B cell (primary cell): ENCODE data around the gene ASH1L. TPM values are rescaled to one million over a fixed set of nuclear protein-coding genes. Genes with fewer than 3 reads are reported as not detected.

Experiments
- ATAC-seq: fragments of 200-7000 bp; cut with Tn5 transposase; one replicate; pipeline ENCODE4 v1.10.0; 2021; ENCODE audit warnings: low read depth, mild to moderate bottlenecking, moderate number of reproducible peaks, moderate library complexity
- CTCF ChIA-PET: fragments of 350-600 bp; sonication (Branson Sonifier 250); formaldehyde crosslinking; loops from one replicate; lab custom pipeline; 2021; ENCODE audit warnings: antibody characterized with exemption, inconsistent platforms; lab: Charles Lee
- POLR2A ChIA-PET: fragments of 350-600 bp; sonication (Branson Sonifier 250); formaldehyde crosslinking; loops from one replicate; lab custom pipeline; 2021; ENCODE audit warnings: antibody characterized with exemption; lab: Charles Lee
- DNase-seq: peaks from one replicate; pipeline ENCODE4 v3.0.0; 2013
- H2AFZ ChIP-seq: 2 replicates; pipeline ENCODE4 v1.6.1; 2012; ENCODE audit warnings: mild to moderate bottlenecking, low read depth, low read length; ENCODE audit not compliant: insufficient read depth, poor library complexity, severe bottlenecking
- H3K27ac ChIP-seq, 2 donors: 1 replicate in 1 of 2; 2 replicates in 1 of 2; pipeline ENCODE4 v1.5.1; 2012 to 2013; ENCODE audit warnings: low read length in 2 of 2, mild to moderate bottlenecking in 2 of 2, moderate library complexity in 1 of 2
- H3K27me3 ChIP-seq, 4 experiments: fragments of 200-600 bp in 1 of 4; sonication (generic) in 1 of 4; replicated peaks in 1 of 4; 1 replicate in 2 of 4; 2 replicates in 2 of 4; pipeline versions ENCODE4 v1.6.1 to v1.7.0; 2013 to 2016; ENCODE audit warnings: low read length in 3 of 4, mild to moderate bottlenecking in 2 of 4, mixed read lengths in 1 of 4, moderate library complexity in 1 of 4; ENCODE audit not compliant: insufficient read depth in 4 of 4, control insufficient read depth in 3 of 4; ENCODE audit errors: control extremely low read depth in 1 of 4
- H3K36me3 ChIP-seq, 2 experiments: replicated peaks in 1 of 2; 1 replicate in 1 of 2; 2 replicates in 1 of 2; pipeline versions ENCODE4 v1.6.1 to v1.7.1; 2013; ENCODE audit warnings: low read length in 1 of 2; ENCODE audit not compliant: insufficient read depth in 2 of 2, control insufficient read depth in 1 of 2; ENCODE audit errors: control extremely low read depth in 1 of 2, extremely low read depth in 1 of 2
- H3K4me1 ChIP-seq, 2 donors: fragments of 200-600 bp in 1 of 2; sonication (generic) in 1 of 2; 1 replicate in 1 of 2; 2 replicates in 1 of 2; pipeline versions ENCODE4 v1.5.1 to v1.6.1; 2013 to 2017; ENCODE audit warnings: low read length in 2 of 2; ENCODE audit not compliant: control insufficient read depth in 2 of 2, insufficient read depth in 2 of 2
- H3K4me2 ChIP-seq: replicated peaks from 2 replicates; pipeline ENCODE3; 2012; ENCODE audit warnings: mild to moderate bottlenecking, low read depth, low read length; ENCODE audit not compliant: poor library complexity, severe bottlenecking
- H3K4me3 ChIP-seq, 5 experiments: fragments of 200-600 bp in 1 of 5; sonication (generic) in 1 of 5; 1 replicate in 3 of 5; 2 replicates in 2 of 5; pipeline versions ENCODE4 v1.5.1 to v1.7.0; 2011 to 2016; ENCODE audit warnings: low read length in 4 of 5, mild to moderate bottlenecking in 4 of 5, low read depth in 2 of 5, control low read depth in 1 of 5, moderate library complexity in 1 of 5; ENCODE audit not compliant: insufficient read depth in 1 of 5; ENCODE audit errors: control extremely low read depth in 1 of 5, extremely low read depth in 1 of 5
- H3K79me2 ChIP-seq: fragments of 200-600 bp; sonication (generic); one replicate; pipeline ENCODE4 v1.6.0; 2016; ENCODE audit warnings: low read length; ENCODE audit not compliant: control insufficient read depth, insufficient read depth
- H3K9ac ChIP-seq: fragments of 200-600 bp; sonication (generic); 2 replicates; pipeline ENCODE4 v1.6.1; 2017; ENCODE audit warnings: mild to moderate bottlenecking, low read length, moderate library complexity
- H3K9me3 ChIP-seq, 3 donors: one replicate each; pipeline versions ENCODE4 v1.6.1 to v1.7.1; 2013; ENCODE audit warnings: low read length in 2 of 3; ENCODE audit not compliant: control insufficient read depth in 2 of 3, insufficient read depth in 1 of 3; ENCODE audit errors: control extremely low read depth in 1 of 3
- H4K20me1 ChIP-seq: 2 replicates; pipeline ENCODE4 v1.6.0; 2012; ENCODE audit warnings: mild to moderate bottlenecking, low read length; ENCODE audit not compliant: insufficient read depth, control insufficient read depth, poor library complexity, severe bottlenecking
- H3K27ac Mint-ChIP-seq: one replicate; pipeline ENCODE4 v1.8.0; 2021; ENCODE audit warnings: mixed read lengths
- H3K27me3 Mint-ChIP-seq: one replicate; pipeline ENCODE4 v1.8.0; 2021; ENCODE audit warnings: mixed read lengths
- H3K4me1 Mint-ChIP-seq: one replicate; pipeline ENCODE4 v1.8.0; 2021; ENCODE audit warnings: mixed read lengths
- H3K4me3 Mint-ChIP-seq: one replicate; pipeline ENCODE4 v1.8.0; 2021; ENCODE audit warnings: mixed read lengths
- H3K9me3 Mint-ChIP-seq: one replicate; pipeline ENCODE4 v1.8.0; 2022; ENCODE audit warnings: mixed read lengths; ENCODE audit not compliant: insufficient read depth
- EZH2 ChIP-seq: IDR thresholded peaks from 2 replicates; pipeline ENCODE4 v1.6.1; 2012; ENCODE audit warnings: borderline replicate concordance, low read depth, mild to moderate bottlenecking, moderate library complexity, low read length; ENCODE audit not compliant: insufficient read depth, poor library complexity, severe bottlenecking
- WGBS: methylation state at CpG from one replicate; pipeline ENCODE4 v1.1.5; 2013; ENCODE audit warnings: missing lambda C conversion rate; ENCODE audit not compliant: insufficient coverage; 5-methylcytosine and 5-hydroxymethylcytosine counted together
- intact Hi-C: fragments of 100-400 bp; cut with micrococcal nuclease; formaldehyde crosslinking; loops from one replicate; pipeline ENCODE4 v1.10.0; 2022
- polyA plus RNA-seq: library from polyadenylated mRNA; depleted of rRNA; stranded (reverse); fragments of >200 nt; gene quantifications from 2 replicates; pipeline ENCODE4 v1.2.3, GENCODE V29; 2012
- total RNA-seq, 2 donors: library from RNA; stranded (reverse); fragments of 120-200 nt in 1 of 2; gene quantifications; 1 replicate in 1 of 2; 2 replicates in 1 of 2; pipeline versions ENCODE4 v1.2.3 to v1.2.4, GENCODE V29; 2013 to 2022
- TF ChIP-seq, protein P1 (sequence below): fragments of 200-600 bp; IDR thresholded peaks from one replicate; pipeline ENCODE4 v1.8.0; 2022; ENCODE audit warnings: antibody characterized with exemption, mild to moderate bottlenecking

The ASH1L gene
- total and polyA plus RNA-seq, 2 donors (not counting 1 experiment from before 2014, with no cell fraction given): 17.7 to 124 TPM

DNA sequence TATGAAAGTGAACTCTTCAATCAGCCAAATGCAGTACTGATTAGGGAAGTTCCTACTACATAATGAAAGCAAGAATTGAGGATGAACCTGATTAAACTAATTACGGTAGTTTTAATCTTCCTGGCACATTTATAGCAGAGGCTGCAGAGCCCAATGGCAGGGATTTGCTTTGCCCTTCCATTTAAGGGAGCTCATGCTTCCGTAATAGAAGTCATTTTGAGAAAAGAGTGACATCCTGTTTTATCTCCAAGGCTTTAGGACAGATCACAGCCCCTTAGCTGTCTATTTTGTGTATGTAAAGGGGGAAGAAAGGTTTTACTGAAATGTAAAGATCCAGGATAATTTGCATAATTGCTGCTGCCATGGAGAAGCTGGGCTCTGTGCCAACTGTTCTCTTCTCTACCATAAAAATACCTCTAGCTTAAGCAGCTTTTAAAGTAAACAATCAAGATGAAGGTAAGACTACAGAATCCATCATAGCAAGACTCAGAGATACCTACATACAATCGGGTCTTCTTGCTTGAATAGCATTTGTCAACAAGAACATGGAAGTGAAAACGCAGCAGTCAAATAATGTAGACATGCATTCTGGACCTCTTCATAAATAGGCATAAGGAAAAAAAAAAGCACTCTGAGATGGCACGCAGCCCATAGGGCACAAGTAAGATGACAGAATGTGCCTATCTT lies 62.5 kb downstream of the ASH1L start:
- Histone ChIP-seq H3K9me3 (no peaks in the 10 kb centered on the region), H2AFZ (peak overlapping the region; percentile 55), H3K4me3 (peak overlapping the region; percentile 23 to 57 (median 36)), H3K4me1 (peaks cover 26 to 31% of the 10 kb centered on the region in 2 donors), H3K9ac (peak overlapping the region; percentile 52), H3K36me3 (peaks cover 3% of the 10 kb centered on the region in 2 experiments), H3K79me2 (peaks cover 97% of the 10 kb centered on the region), H3K4me2 (peak overlapping the region; percentile 75), H4K20me1 (peaks cover 9% of the 10 kb centered on the region), H3K27me3 (no peaks in the 10 kb centered on the region), H3K27ac (peak overlapping the region; percentile 80 to 81)
- no peak for TF ChIP-seq EZH2
- TF ChIP-seq, protein P1, sequence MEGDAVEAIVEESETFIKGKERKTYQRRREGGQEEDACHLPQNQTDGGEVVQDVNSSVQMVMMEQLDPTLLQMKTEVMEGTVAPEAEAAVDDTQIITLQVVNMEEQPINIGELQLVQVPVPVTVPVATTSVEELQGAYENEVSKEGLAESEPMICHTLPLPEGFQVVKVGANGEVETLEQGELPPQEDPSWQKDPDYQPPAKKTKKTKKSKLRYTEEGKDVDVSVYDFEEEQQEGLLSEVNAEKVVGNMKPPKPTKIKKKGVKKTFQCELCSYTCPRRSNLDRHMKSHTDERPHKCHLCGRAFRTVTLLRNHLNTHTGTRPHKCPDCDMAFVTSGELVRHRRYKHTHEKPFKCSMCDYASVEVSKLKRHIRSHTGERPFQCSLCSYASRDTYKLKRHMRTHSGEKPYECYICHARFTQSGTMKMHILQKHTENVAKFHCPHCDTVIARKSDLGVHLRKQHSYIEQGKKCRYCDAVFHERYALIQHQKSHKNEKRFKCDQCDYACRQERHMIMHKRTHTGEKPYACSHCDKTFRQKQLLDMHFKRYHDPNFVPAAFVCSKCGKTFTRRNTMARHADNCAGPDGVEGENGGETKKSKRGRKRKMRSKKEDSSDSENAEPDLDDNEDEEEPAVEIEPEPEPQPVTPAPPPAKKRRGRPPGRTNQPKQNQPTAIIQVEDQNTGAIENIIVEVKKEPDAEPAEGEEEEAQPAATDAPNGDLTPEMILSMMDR: no peak
- Mint-ChIP-seq H3K9me3 (no peaks in the 10 kb centered on the region), H3K4me3 (peak overlapping the region; percentile 83), H3K4me1 (peaks cover 46% of the 10 kb centered on the region), H3K27ac (peak overlapping the region; percentile 91), H3K27me3 (no peaks in the 10 kb centered on the region)
- 0% methylated on average over 3 of the region's 5 CpGs for WGBS
- ATAC-seq: peak; percentile 69
- ChIA-PET POLR2A (interaction anchor here (0.6 to 1.0 kb wide), 3 partner anchors 10 to 43 kb away, joined by 4 read pairs; no protein-coding TSS in a partner anchor), CTCF (interaction anchor here (0.7 to 2.2 kb wide), 8 partner anchors 30 to 250 kb away, joined by 3 to 9 read pairs (median 3); no protein-coding TSS in a partner anchor)
- DNase-seq: peak; percentile 70
- intact Hi-C loops: loop anchor here (5.0 to 10.0 kb wide), 3 partner anchors 37 to 135 kb away; no protein-coding TSS in a partner anchor

DNA sequence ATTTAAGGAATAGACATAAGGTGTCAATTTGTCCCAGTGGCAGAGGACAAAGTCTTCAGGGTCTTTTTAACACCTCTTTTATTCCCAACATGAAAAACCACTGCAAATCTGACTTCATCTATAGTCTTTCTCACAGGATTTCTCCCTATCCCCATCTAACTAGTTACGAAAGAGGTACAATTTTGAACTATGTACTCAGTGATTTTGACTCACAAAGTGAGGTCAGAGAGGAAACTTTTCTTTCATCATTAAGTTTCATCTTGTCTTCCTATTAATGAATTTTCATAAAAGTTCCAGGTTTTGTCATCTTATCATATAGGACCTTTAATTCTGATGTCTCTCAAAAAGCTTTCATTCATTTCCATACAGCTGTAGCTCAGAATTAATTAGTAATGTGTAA lies 63.3 kb downstream of the ASH1L start:
- H3K4me1 ChIP-seq: peaks cover 24 to 31% of the 10 kb centered on the region in 2 donors
- CTCF ChIA-PET: interaction anchor here (0.9 to 2.2 kb wide), 7 partner anchors 30 to 249 kb away, joined by 3 to 9 read pairs (median 3); no protein-coding TSS in a partner anchor
- peak overlapping the region; percentile 91 for H3K27ac Mint-ChIP-seq

More for the DNA sequence above, 63.3 kb downstream of the ASH1L start:
- no peak for DNase-seq
- H3K4me2 ChIP-seq: peak overlapping the region; percentile 75
- H3K9ac ChIP-seq: peak overlapping the region; percentile 52
- peaks cover 9% of the 10 kb centered on the region for H4K20me1 ChIP-seq
- no peak for ATAC-seq
- intact Hi-C loops: no loop called here
- no CpG with 5 or more reads among the region's 1 CpG for whole genome bisulfite sequencing
- TF ChIP-seq, protein P1: no peak
- TF ChIP-seq EZH2: no peak
- H3K27ac ChIP-seq: peak overlapping the region; percentile 80 to 81
- no peaks in the 10 kb centered on the region for H3K27me3 Mint-ChIP-seq
- H2AFZ ChIP-seq: peak overlapping the region; percentile 55
- H3K4me1 Mint-ChIP-seq: peaks cover 45% of the 10 kb centered on the region
- H3K4me3 Mint-ChIP-seq: peak overlapping the region; percentile 83
- POLR2A ChIA-PET: interaction anchor here (1.0 kb wide), 1 partner anchor 9 kb away, joined by 4 read pairs; no protein-coding TSS in a partner anchor
- H3K9me3 ChIP-seq: no peaks in the 10 kb centered on the region
- H3K27me3 ChIP-seq: no peaks in the 10 kb centered on the region
- H3K9me3 Mint-ChIP-seq: no peaks in the 10 kb centered on the region
- peaks cover 3 to 7% of the 10 kb centered on the region in 2 experiments for H3K36me3 ChIP-seq
- peak overlapping the region in 1 of 5 experiments; percentile 57 for H3K4me3 ChIP-seq
- peaks cover 97% of the 10 kb centered on the region for H3K79me2 ChIP-seq
